ENCODE measurements around the gene KMT5B.
"Not testable (repeated sequence)": the region's sequence is repeated elsewhere in the genome, so short reads cannot be mapped to it uniquely, and the experiment has no call there.

KMT5B gene

DNA sequence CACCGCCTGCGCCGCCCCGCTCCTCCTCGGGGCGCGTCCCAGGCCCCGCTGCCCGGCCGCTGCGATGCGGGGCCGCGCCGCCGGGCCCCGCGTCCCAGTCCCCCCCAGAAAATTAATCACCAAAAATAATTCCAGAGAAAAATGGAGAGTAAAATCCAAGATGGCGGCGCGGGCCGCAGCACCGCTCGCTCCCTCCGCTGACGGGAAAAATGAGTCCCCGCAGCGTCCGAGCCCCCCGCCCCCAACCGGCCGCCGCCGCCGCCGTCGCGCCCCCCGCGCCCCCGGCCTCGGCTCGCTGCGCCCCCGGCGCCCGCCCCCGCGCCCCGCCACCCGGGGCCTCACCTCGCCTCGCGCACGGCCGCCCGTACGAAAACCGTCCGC is at the start of gene KMT5B:
Gene KMT5B (minus strand): TSS at position 162 of the 381 bp plus-strand sequence. CDS start 23,220 bp downstream, outside the sequence.
- peak; percentile 70 for DNase-seq

DNA sequence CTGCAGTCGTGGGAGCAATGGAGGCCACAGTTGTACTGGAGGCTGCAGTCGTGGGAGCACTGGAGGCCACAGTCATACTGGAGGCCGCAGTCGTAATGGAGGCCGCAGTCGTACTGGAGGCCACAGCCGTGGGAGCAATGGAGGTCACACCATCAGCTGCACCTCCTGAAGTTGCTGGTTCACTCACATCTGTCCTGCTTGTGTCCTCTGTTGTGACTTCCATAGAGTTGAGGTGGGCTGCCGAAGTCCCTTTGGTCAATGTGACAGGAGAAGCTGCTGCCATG is 49.4 kb upstream of the KMT5B start:
- no peak for DNase-seq

DNA sequence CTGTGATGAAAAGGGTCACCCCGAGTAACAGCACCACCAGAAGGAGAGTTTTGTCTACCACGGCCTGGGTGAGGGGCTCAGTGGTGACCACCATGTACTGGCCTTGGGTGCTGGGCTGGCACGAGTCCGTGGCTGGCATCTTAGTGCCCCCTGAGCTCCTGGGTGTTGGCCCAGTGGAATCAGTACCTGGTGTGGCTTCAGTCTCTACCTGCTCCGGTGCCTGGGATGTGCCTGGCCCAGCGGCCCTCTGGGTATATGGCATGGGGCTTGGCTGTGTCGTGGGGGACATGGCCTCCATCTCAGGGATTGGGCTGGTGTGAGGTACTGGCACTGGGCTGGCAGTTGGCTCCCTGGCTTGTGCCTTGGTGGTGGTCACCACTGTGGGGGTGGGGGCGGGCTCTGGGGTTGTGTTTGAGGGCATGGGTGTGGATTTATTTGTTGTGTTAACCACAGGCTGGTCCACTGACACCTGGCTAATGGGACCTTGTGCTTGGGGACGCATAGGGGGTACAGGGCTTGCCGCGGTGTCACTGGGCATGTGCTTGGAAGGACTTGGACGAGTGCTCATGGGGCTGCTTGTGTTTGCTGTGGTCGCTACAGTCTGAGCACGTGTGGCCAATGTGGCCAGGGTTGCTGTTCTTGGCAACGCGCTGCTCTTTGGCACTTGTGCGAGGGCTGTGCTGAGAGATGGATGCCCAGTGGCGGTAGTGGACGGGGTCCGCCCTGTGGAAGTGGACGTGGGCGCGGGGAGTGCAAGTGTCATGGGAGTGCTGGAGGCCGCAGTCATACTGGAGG is 48.9 kb upstream of the KMT5B start:
- no peak for DNase-seq

DNA sequence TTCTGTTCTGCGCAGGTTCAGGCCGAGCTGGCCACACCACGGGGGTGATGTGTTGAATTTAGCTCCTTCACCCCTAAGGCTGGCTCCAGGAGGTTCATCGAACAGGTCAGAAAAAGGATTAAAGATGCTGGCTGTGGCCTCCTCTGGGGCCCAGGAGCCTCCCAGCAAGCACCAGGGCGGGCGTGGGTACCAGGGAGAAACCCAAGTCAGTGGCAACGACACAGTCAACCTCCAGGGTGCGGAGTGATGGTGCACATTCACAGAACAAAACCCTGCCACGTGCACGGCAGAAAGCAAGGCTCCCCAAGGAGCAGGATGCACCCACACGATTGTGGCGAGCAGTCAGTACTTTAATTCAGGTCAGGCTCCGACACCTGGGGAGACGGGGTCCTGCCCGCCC is 47.9 kb upstream of the KMT5B start:
- DNase-seq, result no peak

DNA sequence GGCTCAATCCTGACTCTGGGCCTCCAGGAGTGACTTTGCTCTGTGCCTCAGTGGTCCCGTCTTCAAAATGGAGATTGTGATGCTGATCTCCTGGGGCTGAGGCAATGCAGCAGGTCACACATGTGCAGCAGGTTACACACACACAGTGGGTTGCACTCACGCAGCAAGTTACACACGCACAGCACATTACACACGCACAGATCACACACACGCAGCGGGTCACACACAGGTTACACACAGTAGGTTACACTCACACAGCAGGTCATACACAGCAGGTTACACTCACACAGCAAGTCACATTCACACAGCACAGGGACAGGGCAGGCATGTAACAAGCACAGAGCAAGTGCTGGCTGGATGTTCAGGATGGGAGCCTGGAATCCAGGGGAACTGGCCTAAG is 47.4 kb upstream of the KMT5B start:
- no peak for DNase-seq

DNA sequence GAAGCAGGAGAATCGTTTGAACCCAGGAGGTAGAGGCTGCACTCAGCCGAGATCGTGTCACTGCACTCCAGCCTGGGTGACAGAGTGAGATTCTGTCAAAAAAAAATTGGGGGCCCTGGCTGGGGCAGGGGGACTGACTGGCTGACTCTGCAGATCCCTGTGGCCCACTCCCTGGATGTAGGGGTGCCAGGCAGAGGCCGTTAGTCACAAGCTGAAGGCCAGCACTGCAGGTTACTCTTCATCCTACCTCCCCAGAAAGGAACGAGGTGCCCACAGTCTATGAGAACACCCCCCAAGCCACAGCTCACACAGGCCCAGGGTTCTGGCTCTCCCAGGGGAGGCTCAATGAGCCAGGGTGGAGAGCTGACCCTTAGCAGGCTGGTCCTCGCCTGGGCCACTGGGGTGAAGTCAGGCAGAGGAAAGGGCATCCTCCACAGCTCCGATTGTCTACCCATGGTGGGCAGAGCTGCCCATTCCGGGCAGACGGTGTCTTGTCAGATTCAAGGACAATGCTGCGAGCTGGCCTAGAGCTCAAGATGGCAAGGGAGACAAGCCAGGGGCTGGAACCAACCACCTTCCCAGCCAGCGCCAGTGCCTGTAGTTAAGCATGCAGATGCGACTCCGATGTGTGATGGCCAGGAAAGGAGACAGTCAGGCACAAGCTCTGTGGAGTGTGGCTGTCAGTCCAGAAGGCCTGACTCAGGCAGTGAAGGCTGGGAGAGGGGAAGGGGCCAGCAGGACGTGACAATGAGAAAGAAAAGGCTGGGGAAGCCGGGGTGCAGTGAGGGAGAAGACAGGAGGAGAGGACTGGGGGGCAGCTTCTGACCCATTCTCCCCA is 46.2 kb upstream of the KMT5B start:
- DNase-seq, result no peak

DNA sequence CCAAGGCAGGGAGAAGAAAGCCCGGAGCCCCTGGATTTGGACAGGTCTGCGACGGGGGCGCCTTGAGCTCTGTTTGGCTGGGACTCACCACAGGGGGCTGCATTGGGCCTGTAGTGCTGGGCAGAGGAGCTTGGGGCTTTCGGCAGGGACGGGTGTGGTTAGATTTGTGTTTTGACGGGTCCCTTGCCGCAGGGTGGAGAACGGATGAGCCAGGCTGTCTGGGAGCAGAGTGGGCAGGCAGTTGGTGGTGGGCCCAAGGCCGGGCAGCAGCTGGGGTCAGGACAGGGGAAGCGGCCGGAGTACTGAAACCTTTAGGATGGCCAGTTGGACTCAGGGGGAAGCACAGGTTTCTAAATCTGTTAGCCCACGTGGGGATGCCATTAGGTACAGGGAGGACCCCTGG is 45.3 kb upstream of the KMT5B start:
- DNase-seq, result no peak

DNA sequence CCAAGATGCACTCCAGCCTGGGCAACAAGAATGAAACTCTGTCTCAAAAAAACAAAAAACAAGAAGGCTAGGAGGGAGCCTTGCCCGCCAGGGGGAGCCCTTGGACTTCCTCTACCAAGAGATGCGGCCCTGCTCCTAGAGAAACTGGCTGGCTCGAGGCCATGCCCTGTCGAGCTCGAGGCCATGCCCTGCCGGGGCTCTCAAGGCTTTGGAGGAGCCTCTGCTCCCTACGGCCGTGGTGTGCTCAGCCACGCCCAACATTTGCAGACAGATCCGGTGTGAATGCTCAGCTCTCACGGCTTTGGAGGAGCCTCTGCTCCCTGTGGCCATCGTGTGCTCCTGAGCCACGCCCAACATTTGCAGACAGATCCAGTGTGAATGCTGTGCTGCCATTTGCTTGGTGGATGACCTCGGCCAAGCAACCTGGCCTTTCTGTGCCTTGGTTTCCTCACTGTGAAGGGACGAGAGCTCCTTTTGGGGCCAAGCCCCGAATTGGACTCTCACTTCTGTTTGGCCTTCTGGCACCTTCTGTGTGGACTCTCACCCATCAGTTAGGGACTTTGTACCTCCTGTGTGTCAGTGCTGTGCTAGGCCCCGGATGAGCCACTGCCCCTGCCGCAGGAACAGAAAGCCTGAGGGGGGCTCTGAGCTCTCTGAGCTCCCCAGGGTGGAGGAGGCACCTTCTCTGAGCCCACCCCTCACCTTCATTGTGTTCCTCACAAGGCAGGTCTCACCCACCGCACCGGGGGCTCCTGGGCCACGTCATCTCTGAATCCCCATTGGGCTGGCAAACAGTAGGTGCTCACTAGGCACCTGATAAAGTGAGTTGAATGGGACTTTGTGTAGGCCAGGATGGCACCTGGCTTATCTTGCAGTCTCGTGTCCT is 44.6 kb upstream of the KMT5B start:
- DNase-seq, result peak; percentile 90

DNA sequence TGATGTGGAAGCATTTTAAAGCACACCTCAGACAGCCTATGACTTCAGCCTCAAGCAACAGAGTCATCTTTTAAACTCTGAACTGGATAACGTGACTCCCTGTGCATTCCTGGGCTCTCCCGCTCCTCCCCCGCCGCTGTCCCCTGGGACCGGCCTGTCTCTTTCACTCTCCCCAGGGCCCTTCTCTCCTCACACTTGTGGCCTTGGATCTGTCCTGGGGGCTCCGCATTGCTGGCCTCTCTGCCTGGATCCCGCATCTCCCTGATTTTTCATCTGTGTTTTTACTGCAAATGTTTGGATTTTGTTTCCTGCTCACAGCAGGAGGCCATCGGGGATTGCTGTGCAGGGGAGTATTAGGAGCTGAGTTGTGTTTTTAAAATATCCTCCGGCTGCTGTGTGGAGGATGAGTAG is 43.2 kb upstream of the KMT5B start:
- DNase-seq, result no peak

DNA sequence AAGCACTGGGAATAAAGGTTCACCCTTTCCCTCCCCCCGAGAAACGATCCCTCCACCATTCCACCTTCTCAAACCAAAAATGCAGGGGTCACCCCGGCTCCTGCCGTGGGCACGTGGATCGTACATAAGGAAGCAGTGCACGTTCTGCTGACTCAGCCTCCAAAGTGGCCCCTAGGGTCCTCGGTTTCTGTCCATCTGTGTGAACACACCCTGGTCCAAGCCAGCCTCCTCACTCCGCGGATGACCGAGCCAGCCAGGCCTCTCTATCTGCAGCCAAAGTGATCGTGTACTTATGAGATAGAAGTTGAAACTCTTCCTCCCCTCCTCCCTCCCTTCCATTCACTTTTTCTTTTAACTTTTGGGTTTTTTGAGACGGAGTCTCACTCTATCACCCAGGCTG is 42.4 kb upstream of the KMT5B start:
- no peak for DNase-seq

DNA sequence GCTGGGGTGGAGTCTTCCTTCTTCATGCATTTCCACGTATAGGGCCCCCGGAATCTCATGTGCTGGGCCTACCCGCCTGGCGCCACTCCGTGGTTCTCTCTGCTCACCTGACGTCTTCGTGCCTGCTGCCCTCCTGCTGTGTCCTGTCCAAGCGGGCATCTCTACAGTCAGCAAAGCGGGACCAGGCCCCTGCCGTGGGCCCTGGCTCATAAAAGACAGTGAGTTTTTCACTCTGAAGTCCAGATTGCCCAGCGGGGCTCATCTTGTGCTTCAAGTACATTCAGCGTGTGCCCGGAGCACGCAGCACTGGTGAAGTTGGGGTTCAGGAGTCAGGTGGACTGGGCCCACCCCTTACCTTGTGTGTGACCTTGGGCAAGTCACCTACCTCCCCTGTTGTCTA is 41.3 kb upstream of the KMT5B start:
- no peak for DNase-seq

DNA sequence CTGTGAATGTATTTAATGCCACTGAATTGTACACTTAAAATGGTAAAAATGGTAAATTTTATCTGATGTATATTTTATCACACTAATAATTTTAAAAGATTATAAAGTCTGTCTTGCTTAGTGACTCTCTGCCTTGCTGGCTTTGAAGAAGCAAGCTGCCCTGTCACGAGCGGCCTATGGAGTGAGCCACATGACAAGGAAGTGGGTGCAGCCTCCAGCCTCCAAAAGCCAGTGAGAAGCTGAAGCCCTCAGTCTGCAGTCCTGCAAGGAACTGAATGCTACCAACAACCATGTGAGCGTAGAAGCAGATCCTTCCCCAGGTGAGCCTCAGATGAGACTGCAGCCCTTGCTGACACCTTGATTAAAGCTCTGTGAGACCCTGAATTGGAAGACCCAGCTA is 38.7 kb upstream of the KMT5B start:
- DNase-seq, result no peak

DNA sequence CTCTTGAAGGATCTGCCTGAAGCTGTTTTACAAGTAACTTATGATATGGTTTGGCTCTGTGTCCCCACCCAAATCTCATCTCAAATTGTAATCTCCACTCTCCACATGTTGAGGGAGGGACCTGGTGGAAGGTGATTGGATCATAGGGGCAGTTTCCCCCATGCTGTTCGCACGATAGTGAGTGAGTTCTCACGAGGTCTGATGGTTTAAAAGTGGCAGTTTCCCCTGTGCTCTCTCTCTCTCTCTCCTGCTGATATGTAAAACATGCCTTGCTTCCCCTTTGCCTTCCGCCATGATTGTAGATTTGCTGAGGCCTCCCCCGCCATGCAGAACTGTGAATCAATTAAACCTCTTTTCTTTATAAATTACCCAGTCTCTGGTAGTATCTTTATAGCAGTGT is 31.8 kb upstream of the KMT5B start:
- DNase-seq, result not testable (repeated sequence)

DNA sequence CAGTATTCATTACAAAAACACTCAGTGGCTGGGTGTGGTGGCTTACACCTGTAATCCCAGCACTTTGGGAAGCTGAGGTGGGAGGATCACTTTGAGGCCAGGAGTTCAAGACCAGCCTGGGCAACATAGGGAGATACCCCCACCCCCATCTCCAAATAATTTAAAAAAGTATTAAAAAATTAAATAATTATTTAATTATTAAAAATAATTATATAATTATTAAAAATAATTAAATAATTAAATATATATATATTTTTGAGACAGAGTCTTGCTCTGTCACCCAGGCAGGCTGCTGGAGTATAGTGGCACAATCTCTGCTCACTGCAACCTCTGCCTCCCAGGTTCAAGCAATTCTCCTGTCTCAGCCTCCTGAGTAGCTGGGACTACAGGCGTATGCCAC is 30.8 kb upstream of the KMT5B start:
- not testable (repeated sequence) for DNase-seq

DNA sequence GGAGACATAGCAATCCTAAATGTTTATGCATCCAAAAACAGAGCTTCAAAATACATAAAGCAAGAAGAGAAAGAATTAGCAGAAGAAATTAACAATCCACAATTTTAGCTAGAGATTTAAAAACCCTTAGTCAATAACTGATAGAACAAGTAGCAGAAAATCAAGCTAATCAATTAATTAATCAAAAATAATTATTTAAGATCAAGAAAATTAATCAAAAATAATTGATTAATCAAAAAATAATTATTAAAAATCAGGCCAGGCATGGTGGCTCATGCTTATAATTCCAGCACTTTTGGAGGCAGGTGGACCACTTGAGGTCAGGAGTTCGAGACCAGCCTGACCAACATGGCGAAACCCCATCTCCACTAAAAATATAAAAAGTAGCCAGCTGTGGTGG is 29.5 kb upstream of the KMT5B start:
- no peak for DNase-seq

DNA sequence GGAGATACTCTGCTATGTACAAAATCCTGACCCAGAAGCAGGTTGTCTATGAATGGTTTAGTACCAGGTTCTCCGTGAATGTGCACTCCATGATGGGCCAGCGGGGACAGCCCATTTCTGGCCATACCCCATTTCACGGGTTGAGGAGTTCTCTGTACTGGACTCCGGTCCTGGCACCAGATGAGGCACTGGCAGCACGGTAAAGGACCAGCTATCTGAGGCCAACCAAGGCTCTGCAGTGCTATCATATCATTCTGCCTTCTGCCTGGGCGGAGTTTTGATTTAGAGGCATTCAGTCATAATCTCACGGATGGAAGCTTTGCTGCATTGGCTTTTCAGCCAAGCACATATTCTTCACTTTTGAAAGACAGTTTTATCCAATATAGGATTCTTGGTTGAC is 18.5 kb upstream of the KMT5B start:
- DNase-seq, result no peak

DNA sequence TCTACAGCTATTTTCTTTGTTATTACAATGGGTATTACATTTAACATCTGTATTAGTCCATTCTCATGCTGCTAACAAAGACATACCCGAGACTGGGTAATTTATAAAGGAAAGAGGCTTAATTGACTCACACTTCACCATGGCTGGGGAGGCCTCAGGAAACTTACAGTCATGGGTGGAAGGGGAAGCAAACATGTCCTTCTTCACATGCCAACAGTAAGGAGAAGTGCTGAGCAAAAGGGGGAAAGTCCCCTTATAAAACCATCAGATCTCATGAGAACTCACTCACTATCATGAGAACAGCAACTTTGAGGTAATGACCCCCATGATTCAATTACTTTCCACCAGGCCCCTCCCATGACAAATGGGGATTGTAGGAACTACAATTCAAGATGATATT is 16.5 kb upstream of the KMT5B start:
- no peak for DNase-seq

DNA sequence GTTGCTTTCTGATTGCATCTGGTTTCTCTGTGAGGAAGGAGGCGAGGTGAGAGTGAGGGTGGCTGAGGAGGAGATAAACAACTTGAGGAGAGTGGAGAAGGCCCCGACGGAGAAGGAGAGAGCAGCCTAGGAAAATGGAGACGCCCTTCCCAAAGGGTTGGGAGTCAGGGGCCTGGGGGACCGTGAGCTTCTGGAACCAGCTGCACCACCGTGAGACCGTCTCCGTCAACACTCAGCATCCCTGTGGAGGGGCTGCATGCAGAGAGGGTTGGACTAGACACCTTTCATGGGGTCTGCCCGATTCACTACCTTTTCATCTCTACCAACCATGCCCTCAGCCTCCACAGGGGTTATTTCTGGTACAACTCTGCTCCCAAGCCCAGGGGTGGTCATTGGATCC is 13.3 kb upstream of the KMT5B start:
- DNase-seq, result no peak

DNA sequence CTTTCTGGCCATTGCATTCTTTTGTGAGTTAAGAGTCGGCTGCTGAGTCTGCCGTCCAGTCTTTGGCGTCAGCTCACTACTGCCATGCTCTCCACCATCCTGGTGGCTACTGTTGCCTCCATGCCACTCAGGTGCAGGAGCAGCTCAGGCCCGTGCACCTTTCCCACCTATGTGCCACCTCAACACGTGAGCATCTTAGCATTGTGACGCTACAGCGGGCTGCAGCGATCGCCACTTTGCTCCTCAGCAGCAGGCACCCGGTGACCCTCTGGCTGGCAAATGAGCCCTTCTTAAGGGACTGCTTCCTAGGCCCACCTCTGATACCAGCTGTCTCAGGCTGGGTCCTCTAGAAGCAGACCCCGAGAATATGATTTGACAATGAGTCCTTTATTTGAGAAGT is 11.5 kb upstream of the KMT5B start:
- no peak for DNase-seq

DNA sequence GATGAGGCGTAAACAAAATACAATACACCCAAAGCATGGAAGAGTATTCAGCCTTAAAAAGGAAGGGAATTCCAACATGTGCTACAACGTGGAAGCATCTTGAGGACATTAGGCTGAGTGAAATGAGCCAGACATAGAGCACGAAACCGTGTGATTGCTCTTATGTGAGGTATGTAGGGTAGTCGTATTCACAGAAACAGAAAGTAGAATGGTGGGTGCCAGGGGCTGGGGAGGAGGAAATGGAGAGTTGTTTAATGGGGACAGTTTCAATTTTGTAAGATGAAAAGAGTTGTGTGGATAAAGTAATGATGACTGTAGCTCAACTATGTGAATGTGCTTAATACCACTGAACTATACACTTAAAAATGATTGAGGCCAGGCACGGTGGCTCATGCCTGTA is 10.2 kb upstream of the KMT5B start:
- no peak for DNase-seq

DNA sequence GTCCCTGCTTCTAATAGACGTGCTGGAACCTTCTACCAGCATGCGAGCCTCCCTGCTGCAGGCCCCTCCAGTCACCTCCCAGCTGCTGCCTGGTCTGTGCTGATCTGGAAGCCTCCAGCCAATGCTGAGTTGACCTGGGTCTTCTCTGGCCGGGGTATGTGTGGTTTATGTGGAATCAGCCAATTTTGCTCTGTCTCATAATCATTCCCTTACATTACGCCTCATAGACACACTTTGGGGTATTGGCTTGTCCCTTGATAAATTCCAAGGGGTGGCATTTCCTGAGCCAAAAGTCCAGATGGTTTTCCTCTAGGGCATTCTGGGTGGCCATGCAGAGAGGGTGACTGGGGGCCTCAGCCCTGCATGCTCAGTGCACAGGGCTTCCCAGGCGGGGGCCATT is 8.3 kb upstream of the KMT5B start:
- no peak for DNase-seq

DNA sequence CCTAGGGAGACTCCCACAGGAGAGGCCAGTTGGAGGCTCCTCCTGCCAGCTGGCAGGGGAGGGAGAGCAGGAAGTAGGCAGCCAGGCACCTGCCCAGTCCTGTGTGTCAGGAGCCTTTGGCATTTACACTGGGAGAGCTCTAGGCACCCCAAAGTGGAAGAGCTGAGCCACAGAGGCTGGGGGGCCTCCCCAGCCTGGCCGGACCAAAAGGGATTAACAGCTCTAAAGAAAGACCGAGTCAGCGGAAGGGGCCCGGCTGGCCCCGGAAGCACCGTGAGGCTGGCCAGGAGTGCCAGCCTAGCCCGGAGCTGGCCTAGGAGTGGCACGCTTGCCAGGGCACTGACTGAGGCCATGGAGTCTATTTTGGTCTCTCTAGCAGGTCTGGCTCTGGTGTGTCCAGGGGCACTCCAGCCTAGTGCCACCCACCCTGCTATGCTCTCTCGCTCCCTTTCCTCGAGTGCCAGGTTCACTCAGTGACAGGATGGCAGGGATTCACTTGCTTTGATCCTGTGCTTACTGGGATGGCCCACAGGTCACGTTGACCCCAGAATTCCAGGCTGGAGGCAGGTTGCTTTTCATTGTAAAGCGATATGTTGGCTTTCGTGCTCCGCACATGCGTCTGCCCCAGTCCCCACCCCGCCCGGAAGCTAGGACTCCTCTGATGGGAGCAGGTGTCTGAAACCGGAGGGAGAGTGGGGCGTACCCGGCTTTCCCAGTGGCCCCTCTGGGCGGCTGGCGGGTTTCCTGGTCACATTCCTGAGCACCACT is 3.3 kb upstream of the KMT5B start:
- no peak for DNase-seq
